Embryonic facial prominence (tissue), 1 donor: Measurements from ENCODE around the gene SPC25.
A peak's percentile ranks its signal among the peaks of the same experiment; 100 is the strongest.
"Not testable (repeated sequence)": the region's sequence is repeated elsewhere in the genome, so short reads cannot be mapped to it uniquely, and the experiment has no call there.

Experiments used
- DNase-seq: peaks from one replicate; pipeline ENCODE4 v3.0.0-alpha.2; 2016; ENCODE audit errors: extremely low spot score

SPC25 gene, protein sequence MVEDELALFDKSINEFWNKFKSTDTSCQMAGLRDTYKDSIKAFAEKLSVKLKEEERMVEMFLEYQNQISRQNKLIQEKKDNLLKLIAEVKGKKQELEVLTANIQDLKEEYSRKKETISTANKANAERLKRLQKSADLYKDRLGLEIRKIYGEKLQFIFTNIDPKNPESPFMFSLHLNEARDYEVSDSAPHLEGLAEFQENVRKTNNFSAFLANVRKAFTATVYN

DNA sequence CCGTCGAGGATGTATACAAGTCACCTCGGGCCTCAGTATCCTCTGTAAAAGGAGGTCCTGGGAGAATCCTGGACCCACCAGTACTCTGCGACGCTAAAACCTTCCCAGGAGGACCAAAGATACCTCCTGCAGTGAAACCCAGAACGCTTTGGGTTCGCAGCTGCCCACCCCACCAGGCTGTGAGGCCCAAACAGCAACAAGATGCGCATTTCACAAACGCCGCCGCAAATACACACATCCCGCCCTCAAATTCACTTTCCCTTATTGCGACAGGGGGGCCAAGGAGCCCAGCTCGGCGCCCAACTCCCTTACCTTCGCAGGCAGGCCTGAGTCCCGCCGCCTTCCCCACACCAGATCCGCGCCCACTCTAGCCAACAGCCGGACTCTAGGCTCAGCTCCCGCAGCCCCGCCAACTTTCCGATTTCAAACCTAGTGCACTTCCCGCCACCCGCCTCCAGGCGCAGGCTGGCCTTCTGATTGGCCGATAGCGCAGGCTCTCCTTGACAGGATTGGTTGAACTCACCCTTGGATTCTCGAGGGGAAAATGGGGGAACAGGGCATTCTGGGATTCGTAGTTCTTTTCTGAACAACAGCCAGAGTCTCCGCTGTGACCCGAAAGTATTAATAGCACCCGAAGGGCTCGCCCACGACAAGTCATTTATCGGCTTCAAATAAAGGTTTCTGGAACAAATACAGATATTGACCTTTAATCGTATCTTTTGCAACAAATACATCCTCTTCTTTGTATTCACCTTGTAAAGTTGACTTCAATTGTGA is at the start of gene SPC25:
TSS of gene SPC25 (minus strand) at position 425 of the 777 bp plus-strand sequence. CDS start 911 bp downstream, outside the sequence.
- DNase-seq, result peak; percentile 82

DNA sequence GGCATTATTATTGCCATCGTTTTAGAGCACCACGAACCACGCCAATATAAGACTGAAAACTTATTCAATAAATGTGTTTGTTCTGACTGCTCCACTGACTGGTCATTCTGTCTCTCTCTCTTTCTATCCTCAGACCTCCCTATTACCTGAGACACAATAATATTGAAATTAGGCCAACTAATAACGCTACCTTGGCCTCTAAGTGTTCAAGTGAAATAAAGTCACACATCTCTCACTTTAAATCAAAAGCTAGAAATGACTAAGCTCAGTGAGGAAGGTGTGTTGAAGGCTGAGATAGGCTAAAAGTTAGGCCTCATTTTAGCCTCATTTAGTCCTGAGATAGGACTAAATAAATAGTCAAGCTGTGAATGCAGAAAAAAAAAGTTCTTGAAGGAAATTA is 49.7 kb upstream of the SPC25 start:
- DNase-seq, result no peak

DNA sequence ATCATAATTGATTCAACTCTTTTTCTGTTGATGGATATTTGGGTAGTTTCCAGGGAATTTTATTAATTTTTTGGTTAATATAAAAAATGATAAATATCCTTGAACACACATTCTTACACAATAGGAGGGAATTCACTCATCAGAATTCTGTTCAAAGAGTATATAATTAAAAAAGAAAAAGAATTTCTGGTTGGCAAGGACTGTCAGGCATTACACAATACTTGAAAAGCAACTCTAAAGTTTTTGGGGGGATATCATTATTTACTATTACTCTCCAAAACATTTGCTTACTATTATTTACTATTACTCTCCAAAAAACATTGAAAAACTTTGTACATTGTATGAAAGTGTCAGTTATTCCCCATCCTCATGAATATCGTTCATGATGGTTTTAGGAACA is 48.8 kb upstream of the SPC25 start:
- no peak for DNase-seq

DNA sequence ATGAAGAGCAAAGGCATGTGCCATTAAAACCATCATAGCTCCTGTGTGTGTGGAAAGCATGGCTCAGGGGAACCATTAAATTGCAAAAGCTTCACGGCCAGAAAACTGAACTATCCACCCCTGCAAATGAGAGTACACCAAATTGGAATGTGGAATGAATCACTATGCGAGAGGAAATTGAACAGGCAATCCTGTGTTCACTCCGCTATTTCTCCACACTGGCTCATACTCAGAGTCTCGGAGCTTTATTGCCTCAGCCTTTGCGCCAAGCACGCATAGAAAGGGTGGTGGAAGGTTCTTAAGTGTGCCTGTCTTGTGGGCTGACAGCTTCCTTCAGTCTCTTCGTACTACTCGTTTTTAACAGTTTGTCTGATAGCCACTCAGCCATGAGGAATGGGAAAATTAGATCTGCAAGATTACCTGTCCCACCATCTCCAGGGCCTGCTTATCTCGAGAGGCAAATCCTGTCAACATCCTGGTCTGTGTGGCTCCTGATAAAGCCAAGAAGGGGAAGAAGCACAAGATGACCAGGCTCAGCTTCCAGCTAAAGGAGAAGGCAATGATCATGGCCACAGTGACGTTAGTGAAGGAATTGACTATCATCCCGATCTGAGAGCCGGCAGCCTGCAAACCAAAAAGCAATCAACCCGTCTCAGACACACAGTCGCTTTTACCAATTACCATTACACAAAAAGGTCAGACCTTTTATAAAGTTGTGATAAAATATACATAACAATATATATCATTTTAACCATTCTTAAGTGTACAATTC is 45.8 kb upstream of the SPC25 start:
- no peak for DNase-seq

DNA sequence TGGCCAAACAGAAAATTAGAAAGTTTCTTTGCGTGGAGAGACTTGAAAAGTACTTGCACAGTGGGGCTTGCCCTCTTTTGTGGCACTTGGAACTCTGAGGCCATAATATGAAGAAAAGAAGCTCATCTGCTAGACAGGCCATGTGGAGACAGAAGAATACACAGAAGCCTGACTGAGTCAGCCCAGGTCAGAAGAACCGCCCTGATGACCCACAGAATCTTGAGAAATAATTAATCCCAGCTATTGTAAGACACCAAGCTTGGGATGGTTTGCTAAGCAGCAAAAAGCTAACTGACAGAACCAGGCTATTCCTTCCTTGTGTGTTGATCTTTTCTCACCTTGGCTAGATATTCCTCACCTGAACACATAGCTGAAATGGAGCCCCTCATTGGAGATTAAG is 44.6 kb upstream of the SPC25 start:
- DNase-seq, result no peak

DNA sequence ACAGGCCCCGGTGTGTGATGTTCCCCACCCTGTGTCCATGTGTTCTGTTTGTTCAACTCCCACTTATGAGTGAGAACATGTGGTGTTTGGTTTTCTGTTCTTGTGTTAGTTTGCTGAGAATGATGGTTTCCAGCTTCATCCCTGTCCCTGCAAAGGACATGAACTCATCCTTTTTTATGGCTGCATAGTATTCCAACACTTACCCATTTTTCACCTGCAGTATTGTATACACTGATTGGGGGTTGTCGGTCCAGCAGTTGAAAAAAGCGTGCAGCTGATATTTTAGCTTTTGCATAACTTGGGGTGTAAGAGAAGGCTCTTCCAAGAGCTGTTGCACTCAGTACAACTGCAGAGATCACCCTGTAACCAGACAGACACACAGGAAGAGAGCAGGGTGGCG is 41.9 kb upstream of the SPC25 start:
- not testable (repeated sequence) for DNase-seq

DNA sequence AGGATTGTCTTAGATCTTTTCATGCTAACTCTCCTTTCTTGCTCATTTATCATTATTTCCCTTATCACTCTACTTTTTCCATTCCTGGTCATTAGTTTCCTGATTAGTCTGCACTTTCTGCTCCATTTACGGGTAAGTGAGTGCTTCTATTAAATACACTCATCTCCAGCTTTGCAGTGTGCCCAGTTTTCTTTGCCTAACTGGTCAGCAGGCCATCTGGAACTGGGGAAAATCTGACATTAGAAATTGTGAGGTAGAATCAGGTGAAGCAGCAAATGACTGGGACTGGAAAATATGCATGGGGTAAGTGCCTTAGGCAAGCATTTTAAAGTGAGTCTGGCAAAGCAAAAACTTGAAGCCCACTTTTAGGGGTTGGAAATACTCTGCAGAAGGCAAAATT is 40.0 kb upstream of the SPC25 start:
- no peak for DNase-seq

DNA sequence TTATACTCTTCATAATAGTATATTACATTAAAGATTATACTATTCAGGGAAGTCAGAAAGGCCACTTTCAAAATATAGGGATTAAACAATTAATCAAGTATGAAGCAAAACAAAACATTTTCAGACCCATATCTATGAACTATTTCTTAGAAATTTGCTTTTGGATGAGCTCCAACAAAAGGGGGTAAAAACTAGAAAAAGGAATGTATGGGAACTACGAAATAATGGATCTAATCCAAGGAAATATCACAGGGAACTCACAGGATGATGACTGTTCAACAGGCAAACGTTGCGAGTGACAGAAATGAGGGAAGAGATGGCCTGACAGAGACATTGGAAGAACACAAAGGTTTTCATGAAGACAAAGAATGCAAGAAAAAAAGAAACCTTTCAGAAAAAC is 38.8 kb upstream of the SPC25 start:
- no peak for DNase-seq

DNA sequence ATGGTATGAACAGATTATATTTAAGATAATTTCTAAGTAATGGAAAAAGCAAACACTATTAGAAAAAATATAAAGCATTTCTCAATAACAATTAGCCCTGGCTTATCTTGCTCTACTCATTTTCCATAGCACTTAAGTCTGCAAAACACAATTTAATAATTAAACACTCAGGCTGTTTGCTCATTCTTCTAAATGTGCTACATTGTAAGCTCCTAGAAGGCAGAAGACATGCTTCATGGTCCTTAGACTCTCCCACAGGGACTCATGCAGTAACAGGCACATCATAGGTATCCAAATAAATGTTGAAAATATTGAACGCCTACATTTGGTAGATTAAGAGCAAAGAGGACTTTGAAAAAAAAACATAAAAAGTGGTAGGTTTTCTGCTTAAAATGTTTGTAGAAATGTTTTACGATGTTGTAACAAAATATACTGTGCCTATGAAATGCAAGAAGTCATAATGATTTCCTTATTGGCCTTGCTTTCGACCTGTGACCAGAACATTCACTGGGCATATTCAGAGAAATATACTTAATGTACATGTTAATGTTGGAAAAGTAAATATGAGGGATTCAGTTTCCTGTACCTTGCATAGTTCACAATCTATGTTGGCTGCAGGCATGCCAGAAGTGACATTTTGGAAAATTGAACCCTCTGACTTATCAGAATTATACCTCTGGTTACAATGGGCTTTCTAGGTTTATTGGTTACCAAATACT is 38.0 kb upstream of the SPC25 start:
- no peak for DNase-seq

DNA sequence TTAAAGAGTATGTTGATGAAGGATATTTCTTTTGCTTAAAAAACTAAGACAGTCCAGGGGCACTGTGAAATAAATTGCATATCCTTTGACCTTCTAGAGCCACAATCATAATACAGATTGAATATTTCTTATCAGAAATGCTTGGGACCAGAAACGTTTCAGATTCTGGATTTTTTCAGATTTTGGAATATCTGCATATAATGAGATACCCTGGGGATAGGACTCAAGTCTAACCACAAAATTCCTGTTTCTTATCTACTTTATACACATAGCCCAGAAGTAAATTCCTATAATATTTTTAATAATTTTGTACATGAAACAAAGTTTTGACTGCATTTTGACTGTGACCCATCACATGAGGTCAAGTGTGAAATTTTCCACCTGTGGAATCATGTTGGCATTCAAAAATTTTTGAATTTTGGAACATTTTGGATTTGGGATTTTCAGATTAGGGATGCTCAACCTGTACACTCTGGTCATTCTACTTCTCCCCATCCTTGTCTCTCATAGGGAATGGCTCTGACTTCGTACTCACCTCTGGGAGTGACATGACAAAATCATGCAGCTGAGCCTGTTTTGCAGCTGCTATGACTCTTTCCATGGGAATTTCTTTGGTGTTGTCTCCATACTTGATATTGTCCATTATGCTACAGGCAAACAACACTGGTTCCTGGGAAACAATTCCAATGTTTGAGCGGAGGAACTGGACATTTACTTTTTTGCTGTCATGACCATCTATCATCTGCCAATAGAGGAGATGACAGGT is 36.6 kb upstream of the SPC25 start:
- no peak for DNase-seq

DNA sequence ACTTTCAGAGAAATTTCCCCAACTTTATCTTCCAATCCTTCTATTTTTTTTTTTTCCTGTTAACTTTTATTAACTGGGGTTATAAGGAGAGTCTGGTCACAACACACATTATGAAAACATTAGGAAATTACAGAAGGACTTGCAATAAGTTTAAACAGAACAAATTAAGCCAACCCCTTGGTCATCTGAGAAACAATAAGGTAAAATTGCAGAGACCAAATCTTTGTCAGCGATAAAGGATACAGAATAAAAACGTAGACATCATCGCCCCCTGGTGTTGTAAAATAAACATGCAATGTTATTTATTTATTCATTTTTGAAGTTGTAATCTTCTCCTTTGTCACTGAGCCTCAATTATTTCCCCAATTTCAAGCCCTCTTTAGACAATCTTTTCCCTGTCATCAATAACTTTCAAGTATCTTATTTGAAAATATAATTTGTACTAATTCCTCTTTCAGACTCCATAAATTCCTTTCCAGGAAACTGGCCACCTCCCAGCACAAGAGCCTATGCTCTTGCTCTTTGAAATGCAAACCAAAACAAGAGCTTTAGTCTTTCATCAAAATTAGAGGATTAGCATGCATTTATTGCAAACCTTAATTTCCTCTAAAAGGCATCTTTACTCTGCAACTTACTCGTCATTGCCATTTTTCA is 30.4 kb upstream of the SPC25 start:
- DNase-seq, result no peak

DNA sequence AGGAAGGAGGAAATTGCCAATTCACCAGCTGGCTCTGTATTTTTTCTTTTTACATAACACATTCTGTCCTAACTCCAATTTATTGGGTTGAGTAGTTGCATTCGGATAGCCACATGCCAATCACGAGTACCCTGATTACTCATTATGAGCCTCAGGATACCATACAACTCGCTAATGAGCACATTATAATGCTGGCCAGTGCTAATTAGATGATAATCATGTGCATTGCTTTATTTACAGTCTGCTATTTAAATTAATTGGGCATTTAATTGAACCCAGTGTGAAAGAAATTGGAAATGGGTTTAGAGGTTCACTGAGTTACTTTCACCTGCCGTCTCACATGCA is 26.1 kb upstream of the SPC25 start:
- no peak for DNase-seq

DNA sequence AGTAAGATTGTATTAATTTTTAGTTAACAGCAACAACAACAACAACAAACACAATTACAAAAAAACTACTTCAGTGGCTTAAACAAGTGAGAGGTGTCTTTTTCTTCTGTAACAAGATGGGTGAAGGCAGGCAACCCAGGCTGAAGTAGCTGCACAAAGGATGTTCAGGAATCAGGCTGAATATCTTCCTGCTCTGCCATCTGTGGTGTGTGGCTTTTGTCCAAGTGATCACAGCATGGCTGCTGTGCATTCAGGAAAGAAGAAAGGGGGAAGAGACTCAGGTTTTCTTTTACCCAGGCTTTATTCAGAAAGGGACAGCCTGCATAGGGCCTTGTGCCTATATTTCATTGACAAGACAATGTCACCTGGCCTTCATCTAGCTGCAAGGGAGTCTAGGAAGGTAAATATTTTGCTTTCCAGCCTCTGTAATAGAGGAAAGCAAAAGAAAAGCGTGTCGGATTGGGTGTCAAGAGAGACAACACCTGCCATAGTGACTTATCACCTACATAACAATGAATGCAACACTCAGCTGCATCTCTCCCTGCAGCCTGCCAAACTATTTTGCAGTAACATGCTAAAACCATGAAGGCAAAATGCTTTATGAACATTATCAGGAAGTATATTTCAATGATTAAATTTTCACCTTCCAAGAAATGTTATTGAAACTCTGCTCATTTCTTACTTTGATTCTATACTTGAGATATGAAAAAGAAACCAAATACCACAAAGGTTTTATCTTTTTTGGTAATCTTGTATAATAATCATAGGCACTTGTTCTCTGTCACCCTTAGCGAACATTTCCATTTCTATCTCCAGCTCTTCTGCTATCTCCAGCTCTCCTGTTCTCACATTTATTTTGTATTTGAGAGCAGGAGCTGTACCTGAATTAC is 25.5 kb upstream of the SPC25 start:
- DNase-seq, result no peak

DNA sequence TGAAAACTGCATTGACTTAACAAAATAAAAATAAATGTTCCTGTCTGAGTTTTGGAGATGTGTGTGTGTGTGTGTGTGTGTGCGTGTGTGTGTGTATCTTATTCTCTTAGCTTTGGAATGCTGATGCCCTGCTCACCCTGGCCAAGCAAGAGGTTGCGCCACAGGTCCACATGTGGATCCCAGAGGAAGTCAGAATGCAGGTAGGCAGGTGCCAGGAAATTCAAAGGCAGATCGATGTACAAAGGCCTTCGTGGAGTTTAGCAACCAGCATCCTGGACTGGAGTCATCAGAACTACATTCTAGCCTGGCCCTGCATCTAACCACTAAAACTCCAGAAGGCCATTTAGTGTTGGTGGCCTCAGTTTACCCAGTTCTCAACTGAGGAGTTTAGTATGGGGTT is 23.3 kb upstream of the SPC25 start:
- no peak for DNase-seq

DNA sequence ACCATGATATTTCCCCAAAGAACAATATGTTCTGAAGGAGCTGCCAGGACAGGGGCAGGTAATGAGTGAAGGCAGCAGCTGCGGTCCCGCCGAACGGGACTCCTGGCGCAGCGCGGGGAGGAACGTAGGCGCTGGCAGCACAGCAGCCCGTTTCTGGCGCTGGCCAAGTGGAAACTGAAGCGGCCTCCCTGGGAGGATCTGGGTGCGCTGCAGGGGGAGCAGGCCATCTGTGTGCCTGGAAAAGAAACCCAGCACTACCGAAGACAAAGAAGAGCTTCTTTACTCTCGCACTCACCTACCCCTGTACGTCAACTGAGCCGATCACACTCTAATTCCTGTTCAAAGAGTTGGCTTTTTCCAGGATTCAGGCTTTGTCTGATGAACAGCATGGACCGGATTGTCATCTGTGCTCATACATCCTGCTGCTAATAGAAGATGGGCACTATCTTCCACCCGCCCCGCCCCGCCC is 22.7 kb upstream of the SPC25 start:
- DNase-seq, result no peak

DNA sequence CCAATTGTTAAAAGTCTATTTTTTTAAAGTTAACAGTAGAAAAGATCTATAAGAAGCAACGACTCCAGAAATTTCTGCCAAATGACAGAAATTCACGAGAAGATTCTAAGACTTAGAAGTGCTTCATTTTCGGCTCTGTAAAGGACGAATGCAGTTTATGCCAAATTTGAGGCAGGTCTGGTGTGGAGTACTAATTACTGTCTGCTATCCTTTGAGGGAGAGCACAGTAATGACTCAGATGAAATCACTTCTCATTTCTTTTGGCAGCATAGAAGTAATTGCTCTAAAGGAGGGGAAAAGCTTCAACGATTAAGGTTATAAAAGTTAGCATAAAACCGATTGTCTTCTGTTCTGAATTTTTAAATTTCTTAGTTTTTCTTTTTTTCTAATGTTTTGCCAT is 22.2 kb upstream of the SPC25 start:
- DNase-seq, result no peak

DNA sequence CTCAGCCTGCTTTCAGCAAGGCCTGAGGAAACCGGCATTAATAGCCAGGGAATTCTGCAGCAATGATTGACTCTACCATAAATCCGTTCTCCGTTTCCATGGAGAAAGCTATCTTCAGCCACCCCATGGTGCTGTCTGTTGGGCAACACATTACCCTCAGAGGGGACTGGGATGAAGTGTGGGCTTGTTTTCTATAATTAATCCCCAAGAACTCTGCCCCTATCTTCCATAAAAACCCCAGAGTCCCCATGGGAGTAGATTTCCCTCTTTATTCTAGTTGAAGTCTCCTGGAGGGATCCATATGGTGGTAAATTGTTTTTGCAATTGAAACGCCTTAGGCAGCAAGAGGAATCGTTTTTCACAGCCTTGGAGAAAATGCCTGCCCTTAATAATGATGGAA is 20.1 kb upstream of the SPC25 start:
- DNase-seq, result no peak

DNA sequence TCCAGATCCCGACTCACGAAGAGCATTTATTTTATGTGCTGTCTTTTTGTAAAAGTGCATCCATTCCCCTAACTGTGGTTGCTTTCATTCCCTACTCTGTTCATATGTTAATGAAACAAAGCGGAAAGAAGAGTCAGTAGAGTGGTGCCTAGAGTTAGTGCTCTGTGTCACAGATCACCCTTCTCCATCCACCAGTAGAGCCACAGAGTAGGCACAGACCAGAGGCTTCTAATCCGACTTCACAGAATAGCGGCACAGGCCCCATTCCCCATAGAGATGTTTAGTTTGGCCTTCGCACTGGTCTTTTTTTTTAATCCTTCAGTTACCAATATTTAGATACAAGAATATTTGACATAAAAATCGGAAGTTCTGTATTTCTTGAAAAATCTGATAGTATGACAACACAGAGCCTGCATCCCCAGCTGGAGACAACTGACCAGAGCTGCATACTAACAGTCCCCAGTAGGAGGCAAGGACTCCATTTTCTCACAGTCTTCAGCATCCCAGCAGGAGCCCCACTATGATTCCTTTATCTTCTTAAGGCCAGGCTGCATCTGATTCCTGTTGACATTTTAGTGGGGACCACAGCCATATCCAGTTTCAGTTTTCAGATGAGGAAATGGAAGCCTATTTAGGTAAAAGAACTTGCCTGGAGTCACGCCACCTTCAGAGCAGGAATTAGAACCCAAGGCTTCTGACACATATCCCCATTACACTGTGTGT is 17.9 kb upstream of the SPC25 start:
- DNase-seq, result no peak

DNA sequence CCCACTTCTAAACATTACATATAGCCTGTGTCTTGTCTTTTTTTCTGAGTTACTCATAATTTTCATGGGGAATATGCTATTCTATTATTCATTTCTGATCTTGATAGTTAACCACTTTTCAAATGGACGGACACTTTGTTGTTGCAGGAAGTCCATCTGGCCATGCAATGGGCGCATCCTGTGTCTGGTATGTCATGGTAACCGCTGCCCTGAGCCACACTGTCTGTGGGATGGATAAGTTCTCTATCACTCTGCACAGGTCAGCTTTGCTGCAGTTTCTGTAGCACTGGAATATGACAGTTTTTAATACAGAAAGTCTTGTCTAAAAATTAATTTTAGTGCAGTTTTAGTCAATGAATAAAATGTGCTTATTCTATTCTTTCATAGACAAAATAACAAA is 14.1 kb upstream of the SPC25 start:
- no peak for DNase-seq
